EL (cell line): ENCODE data around the gene NRP1.
A peak's percentile ranks its signal among the peaks of the same experiment; 100 is the strongest.

Experiments used
- DNase-seq: peaks from one replicate; pipeline ENCODE4 v3.0.0-alpha.2; 2016

NRP1 gene

GRCh38 chr10:33347211-33347610 lies 12.7 kb upstream of the NRP1 start:
- peak; percentile 34 for DNase-seq

DNA sequence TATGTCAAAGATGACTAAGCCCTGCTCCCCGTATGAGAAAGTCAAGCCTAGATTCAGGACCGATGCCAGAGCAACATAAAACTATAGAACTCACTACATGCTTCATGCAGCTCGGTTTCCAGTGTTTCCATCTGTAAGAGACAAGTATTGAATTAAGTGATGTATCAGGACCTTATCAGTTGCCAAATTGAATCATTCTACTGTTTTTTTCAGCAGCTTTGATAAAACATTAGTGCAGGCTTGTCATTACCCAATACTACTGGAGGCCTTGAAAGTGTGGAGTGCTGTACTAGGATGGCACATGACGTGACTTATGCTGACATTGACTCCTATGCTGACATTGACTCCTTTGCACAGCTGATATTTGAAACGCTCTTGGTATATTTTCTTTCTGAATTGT lies 10.8 kb upstream of the NRP1 start:
- no peak for DNase-seq

DNA sequence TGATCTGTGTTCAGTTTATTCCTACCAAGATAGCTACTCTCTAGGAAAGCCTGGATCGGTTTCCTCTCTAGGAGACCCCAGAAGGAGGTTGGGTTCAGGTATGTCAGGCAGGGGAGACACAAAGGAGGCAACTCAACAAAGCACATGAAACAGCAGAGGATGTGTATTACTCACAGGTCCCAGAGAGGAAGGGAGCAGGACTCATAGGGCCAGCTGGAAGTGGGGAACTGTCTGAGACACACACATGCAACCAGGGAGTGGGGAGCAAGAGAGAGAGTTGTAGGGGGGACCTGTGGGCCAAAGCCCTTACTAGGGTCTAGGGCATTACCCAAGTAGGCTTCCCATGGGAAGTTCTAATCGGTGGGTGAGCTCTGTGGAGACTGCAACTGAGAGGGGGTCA lies 10.2 kb upstream of the NRP1 start:
- no peak for DNase-seq

GRCh38 chr10:33341637-33342036 lies 7.2 kb upstream of the NRP1 start:
- peak; percentile 30 for DNase-seq

DNA sequence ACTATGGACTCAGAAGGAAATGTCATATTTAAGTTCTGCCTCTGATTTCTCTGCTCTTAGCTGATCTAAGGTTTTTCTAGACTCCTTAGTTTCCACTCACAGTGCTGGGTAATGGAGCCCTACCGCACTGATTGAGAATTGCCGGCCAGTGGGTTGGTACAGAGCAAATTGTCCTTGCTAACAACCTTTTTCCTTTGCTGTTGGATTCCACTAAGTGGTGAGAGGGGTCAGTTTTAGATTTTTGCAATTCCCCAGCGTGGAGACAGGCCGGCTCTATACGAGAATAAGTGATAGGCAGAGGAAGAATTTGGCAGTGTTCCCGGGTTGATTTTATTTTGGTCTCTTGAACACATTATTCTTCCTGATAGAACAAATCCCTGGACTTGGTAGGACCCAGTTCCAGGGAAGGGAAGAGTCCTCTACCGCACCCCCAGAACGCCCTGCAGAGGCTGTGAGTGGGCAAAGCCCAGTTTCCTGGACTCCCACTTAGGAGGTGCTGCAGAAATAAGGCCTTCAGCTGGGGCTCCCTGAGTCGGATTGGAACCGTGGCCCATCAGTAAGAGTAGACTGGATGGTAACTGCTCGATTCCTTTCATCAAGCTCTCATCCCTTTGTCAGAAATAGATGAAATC lies 3.0 kb upstream of the NRP1 start:
- DNase-seq: peak; percentile 83

GRCh38 chr10:33336582-33337325 lies 2.3 kb upstream of the NRP1 start:
- DNase-seq: peak; percentile 60

DNA sequence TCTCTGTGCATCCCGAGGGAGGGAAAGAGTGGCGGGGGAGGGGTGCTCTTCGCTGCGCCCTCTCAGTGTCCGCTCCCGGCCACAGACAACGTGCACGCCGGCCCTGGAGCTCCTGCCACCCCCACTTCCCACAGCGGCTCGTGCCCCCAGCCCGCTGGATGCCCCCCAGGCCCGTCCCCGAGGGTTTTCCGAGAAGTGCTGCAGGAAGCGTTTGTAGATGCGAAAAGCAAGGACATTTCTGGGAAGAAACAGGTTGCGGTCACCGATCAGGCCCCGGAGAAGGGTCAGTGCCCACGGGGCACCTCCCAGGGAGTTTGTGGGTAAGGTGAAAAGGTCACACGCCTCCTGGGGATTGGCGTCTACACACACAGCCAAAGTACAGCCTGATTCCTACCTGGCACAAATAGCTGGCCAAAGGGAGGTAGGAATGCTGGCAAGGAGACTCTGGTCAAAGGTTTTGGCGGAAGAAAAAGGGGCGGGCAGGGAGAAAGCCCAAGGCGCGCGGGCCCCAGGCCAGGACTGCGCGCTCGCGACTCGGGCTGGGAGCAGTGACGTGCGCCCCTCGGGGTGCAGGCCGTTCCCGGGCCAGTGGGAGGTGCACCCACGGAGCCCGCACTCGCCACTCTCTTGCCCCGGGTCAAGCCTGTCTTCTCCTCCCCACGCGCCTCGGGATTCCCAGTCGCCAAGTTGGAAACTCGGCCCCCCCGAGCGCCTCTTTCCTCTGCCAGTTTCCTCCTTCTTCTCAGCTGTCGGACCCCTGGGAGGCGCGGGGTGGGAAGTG lies 1.5 kb upstream of the NRP1 start:
- DNase-seq: peak; percentile 82

DNA sequence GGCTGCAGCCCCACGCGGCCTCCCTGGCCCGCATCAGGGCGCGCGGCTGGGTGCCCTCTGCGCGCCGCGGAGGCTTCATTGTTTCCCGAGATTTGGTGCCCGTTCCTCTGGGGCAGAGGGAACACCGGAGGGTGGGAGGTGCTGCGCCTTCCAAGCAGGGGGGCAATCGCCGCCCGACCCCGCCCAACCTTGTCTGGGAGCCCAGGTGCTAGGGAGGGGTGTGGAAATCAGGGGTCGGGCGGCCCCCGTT lies 1.0 kb upstream of the NRP1 start:
- DNase-seq: peak; percentile 58

- peak; percentile 87 for DNase-seq
Observed at GRCh38 chr10:33334805-33335550, 511 bp upstream of the NRP1 start.

GRCh38 chr10:33333260-33334101 lies 986 bp downstream of the NRP1 start:
- DNase-seq: peak; percentile 49

DNA sequence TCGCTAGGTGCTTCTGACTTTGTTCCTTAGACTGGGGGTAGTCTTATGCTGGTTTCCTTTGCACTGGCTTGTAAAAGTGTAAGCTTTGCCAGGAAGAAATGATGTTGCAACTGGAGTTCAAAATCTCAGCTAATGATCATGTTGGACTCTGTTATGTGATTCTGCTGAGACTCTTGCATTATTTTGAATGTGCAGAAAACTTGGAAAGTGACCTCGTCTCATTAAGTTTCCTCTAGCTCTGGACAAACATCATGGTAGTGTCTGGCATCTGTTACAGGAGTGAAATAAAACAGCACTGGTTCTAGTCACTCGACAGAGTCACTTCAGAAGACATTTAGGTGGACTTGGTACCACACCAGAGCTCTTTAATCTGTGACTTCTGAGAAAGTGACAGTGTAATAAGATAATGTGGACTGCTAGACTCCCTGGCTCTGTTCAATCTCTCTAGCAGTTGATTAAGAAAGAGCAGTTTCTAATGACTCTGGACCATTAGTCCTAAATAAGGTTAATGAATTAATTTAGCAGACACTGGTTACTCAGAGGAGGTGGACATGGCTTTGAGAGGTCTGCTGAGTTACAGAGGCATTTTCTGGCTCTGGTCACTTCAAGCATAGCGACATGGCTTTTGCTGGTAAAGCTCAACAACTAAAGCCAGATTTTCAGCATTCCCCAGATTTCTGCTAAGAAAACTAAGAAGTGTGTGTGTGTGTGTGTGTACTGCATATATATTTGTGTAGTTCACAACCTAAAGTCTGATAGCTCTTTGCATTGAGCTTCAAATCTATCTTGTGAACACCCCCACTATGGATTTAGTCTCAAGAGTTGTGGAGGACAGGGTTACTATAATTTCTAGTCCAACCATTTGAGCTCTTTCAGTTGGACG lies 2.0 kb downstream of the NRP1 start:
- DNase-seq: peak; percentile 47

DNA sequence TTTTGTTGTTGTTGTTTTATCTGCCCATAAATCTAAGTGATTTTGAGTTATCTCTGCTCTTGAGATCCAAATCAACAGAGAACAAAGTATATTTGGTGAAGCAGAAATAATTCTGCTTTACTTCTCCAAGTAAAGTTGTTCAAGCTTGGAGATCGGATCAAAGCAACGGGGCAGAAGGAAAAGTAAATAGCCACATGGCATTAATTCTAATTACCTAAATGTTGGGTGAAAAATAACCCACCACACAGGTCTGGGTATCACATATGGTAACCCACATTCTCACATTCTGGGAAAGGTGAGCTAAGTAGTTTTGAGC lies 3.1 kb downstream of the NRP1 start:
- no peak for DNase-seq

- peak; percentile 92 for DNase-seq
Observed at GRCh38 chr10:33330543-33331378, 3.7 kb downstream of the NRP1 start.

GRCh38 chr10:33329178-33329577 lies 5.3 kb downstream of the NRP1 start:
- no peak for DNase-seq

DNA sequence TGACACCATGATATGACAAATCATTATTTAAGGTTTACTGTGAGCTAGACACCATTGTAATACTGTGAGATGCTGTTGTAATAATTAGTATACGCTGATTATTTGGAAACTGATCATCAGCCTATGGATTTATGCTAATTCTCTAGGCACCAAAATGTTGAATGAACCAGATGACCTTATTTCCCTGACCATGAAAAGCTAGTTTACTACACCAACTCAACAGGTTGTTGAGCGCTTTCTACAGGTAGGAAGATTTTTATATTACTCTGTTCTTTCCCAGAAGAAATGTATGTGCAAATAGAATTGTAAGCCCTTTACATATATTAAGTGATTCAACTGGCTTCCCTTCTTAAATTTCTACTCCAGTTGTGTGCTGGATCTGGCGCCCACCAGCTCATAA lies 6.2 kb downstream of the NRP1 start:
- DNase-seq: no peak

GRCh38 chr10:33327751-33328150 lies 6.7 kb downstream of the NRP1 start:
- peak; percentile 34 for DNase-seq

DNA sequence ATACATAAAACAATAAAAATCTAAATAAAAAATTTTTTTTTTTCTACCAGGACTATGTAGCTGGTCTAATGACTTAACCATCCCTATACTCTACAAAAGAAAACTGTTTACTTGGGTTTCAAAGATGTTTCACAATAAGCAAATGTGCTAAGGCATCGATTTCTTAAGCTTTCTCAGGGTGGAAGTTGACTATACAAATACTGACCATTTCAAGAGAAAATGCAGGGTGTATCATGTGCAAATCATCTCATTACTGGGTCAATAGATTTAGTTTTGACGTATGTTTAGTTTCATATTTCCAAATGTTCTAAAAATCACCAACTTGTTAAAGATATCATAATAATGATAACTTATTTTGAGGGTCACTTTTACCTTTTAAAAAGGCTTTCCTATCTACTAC lies 7.5 kb downstream of the NRP1 start:
- no peak for DNase-seq

DNA sequence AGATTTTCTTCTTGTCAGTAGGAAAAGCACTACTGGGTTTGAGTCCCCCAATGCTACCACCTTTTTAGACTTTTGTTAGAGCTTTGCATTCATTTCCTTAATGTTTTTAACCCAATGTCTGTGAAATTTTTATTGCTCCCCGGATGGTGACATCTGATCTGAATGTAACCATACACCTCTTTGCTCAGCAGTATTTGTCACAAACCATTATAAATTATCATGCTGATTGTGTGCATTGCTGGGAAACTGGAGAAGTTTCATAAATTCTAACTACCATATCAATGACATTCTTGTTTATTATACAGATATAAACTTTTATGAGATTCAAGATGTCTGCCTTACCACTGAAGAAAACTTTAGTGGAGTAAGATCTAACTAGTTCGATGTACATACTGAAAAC lies 8.5 kb downstream of the NRP1 start:
- no peak for DNase-seq

- DNase-seq: no peak
Observed at GRCh38 chr10:33323721-33324120, 10.7 kb downstream of the NRP1 start.

DNA sequence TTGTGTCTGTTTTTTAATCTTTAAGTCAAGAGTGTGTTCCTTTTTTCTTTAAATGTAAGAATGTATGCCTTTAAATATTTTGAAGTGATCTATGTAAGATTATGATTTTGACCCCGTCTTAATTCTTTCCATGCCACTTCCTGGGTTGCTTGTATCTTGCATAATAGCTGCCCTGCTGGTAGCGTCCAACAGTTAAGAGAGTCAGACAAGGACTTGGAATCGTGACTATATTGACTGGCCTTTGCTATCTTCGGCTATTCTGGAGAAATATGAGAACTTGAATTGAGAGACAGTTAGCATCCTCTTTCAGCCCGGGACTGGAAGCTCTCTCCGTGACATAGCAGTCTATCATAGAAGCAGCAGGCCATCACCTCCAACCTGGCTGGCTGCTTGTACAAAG lies 13.0 kb downstream of the NRP1 start:
- DNase-seq: no peak

GRCh38 chr10:33320288-33320687 lies 14.2 kb downstream of the NRP1 start:
- no peak for DNase-seq
